T-helper 22 cell (primary cell): Measurements from ENCODE around the gene TMPRSS5.
"Not testable (repeated sequence)": the region's sequence is repeated elsewhere in the genome, so short reads cannot be mapped to it uniquely, and the experiment has no call there.

Source experiments
- DNase-seq: peaks from one replicate; pipeline ENCODE4 v3.0.0-alpha.2; 2020; ENCODE audit warnings: low read depth

TMPRSS5 gene

GRCh38 chr11:113697111-113697510, 9.0 kb downstream of the TMPRSS5 start:
- no peak for DNase-seq

GRCh38 chr11:113695207-113695606, 10.9 kb downstream of the TMPRSS5 start:
- no peak for DNase-seq

- DNase-seq: no peak
Observed at GRCh38 chr11:113694390-113694789, 11.7 kb downstream of the TMPRSS5 start.

GRCh38 chr11:113693030-113693429, 13.1 kb downstream of the TMPRSS5 start:
- no peak for DNase-seq

- DNase-seq: no peak
Observed at GRCh38 chr11:113690619-113691569, 15.2 kb downstream of the TMPRSS5 start.

GRCh38 chr11:113689768-113690618, 16.1 kb downstream of the TMPRSS5 start:
- no peak for DNase-seq

- no peak for DNase-seq
Observed at GRCh38 chr11:113685654-113686359, 20.3 kb downstream of the TMPRSS5 start.

GRCh38 chr11:113684496-113684895, 21.6 kb downstream of the TMPRSS5 start:
- no peak for DNase-seq

- DNase-seq: no peak
Observed at GRCh38 chr11:113683481-113684046, 22.5 kb downstream of the TMPRSS5 start.

- DNase-seq: no peak
Observed at GRCh38 chr11:113681711-113682413, 24.2 kb downstream of the TMPRSS5 start.

GRCh38 chr11:113681282-113681681, 24.8 kb downstream of the TMPRSS5 start:
- DNase-seq: no peak

GRCh38 chr11:113677685-113678084, 28.4 kb downstream of the TMPRSS5 start:
- DNase-seq: no peak

- no peak for DNase-seq
Observed at GRCh38 chr11:113675565-113675964, 30.5 kb downstream of the TMPRSS5 start.

- no peak for DNase-seq
Observed at GRCh38 chr11:113675003-113675561, 31.0 kb downstream of the TMPRSS5 start.

- DNase-seq: no peak
Observed at GRCh38 chr11:113674397-113674685, 31.8 kb downstream of the TMPRSS5 start.

GRCh38 chr11:113673550-113674396, 32.3 kb downstream of the TMPRSS5 start:
- no peak for DNase-seq

GRCh38 chr11:113671914-113672313, 34.2 kb downstream of the TMPRSS5 start:
- DNase-seq: not testable (repeated sequence)

GRCh38 chr11:113670831-113671215, 35.3 kb downstream of the TMPRSS5 start:
- DNase-seq: no peak

- DNase-seq: no peak
Observed at GRCh38 chr11:113670149-113670830, 35.8 kb downstream of the TMPRSS5 start.

- no peak for DNase-seq
Observed at GRCh38 chr11:113668255-113668654, 37.9 kb downstream of the TMPRSS5 start.
